AG04449 (cell line): ENCODE data around the gene PKP3.

ENCODE experiments used
- CTCF ChIA-PET: fragments of 350-600 bp; formaldehyde crosslinking; extraction: SDS; loops from one replicate; lab custom pipeline; 2021; ENCODE audit warnings: antibody characterized with exemption; lab: Yijun Ruan, JAX
- POLR2A ChIA-PET: fragments of 400-600, 350-600 bp; formaldehyde crosslinking; extraction: SDS; loops from one replicate; lab custom pipeline; 2020; ENCODE audit warnings: antibody characterized with exemption, inconsistent platforms; lab: Yijun Ruan, JAX
- DNase-seq: peaks from one replicate; pipeline ENCODE4 v3.0.0-alpha.2; 2010; ENCODE audit warnings: low read depth, low spot score
- H3K4me3 ChIP-seq: 2 replicates; pipeline ENCODE4 v1.5.1; 2011; ENCODE audit warnings: low read depth, mild to moderate bottlenecking, control low read depth, low read length
- CTCF ChIP-seq: IDR thresholded peaks from one replicate; pipeline ENCODE4 v1.5.1; 2011; ENCODE audit warnings: mild to moderate bottlenecking, moderate library complexity, low read length, control low read depth, inconsistent platforms; ENCODE audit not compliant: insufficient read depth; ENCODE audit errors: missing control alignments

PKP3 gene

GRCh38 chr11:418343-419247 is 24.6 kb downstream of the PKP3 start:
- H3K4me3 ChIP-seq: no peak overlapping the region
- DNase-seq: no peak
- TF ChIP-seq CTCF: no peak
- CTCF ChIA-PET: no interaction called here
- POLR2A ChIA-PET: no interaction called here

DNA sequence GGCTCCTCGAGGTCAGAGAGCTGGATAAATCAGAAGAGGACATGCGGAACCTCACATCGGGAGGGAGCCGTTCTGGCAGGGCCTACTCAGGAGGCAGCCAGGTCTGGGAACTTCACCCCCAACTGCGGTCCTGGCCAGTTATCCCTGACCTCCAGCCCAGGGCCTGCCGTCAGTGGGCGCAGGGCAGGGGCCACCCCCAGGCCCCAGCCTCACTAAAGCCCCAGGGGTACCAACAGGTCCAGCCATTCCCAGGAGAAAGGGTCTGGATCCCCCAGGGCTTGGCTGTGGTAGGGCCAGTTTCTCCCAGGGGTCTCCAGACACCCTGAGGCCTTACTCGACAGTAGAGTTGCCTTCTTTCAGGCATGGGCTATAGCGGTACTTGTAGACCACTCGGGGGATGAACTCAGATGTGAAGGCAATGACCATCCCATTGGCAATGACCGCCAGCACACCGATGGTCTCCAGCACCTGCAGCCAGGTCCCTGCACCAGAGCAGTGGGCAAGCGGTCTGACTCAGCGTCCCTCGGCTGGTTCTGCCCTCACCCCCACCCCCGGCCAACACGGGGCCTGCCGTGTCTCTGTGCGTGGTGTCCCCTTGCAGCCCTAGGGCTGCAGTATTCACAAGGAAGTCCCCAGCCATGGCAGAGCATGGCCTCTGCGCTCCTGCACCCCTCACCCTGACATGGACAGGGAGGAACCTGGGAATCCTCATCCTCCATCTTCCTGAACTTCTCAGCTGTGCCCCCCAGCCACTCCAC is 25.4 kb downstream of the PKP3 start:
- no peak for TF ChIP-seq CTCF
- POLR2A ChIA-PET: no interaction called here
- no peak overlapping the region for H3K4me3 ChIP-seq
- no peak for DNase-seq
- CTCF ChIA-PET: no interaction called here

DNA sequence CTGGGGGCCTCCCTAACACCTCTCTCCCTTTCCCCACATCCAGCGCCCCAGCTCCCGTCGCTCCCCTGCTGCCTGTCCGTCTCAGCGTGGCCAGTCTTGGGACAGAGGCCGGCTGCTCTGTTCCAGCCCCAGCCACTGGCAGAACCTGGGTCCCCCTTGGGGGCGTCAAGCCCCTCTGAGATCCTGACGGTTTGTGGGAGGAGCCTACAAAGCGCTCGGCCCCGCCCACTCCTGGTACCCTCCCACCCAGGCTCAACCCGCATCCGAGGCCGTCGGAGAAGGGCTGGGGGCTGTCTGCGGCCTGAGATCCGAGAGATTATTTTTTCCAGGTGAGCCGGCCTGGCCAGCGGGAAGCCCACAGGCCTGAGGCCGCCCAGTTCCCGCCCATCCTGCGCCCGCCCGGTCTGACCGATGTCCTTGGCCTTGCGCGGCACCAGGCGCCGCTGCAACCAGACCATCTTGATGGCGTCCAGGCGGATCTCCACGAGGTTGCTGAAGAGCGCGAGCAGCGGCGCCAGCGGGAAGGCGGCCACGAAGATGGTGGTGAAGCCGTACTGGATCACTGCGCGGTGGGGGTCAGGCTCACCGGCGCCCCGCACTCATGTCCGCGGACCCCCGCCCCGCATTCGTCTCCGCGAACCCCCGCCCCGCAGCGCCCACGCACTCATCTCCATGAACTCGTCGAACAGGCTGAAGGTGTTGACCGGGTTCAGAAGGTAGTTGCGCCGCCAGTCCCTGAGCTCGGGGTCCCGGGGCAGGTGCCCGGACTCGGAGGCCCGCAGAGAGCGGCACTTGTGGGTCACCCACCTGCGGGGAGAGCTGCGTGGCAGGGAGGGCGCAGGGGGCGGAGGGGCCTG is 26.3 kb downstream of the PKP3 start:
- no peak for DNase-seq

DNA sequence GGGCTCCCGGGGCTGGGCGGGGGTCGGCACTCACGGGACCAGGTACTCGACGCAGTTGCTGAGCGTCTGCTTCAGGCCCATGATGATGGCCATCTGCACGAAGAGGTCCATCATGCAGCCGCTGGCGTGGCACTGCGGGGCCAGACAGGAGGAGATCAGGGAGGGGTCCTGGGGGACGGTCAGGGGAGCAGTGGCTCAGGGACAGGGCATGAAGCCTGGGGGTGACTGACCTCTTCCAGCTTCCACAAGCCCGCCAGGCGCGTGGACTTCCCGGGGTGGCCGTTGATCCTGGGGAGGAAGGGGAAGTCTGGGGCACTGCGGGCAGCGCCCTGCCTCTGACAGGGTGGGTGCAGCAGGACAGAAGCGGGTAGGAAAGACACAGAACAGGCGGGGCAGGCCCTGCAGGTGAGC is 26.9 kb downstream of the PKP3 start:
- TF ChIP-seq CTCF: no peak
- ChIA-PET CTCF (no interaction called here), POLR2A (no interaction called here)
- no peak for DNase-seq
- no peak overlapping the region for H3K4me3 ChIP-seq

More for the DNA sequence above, 26.3 kb downstream of the PKP3 start:
- no peak overlapping the region for H3K4me3 ChIP-seq
- POLR2A ChIA-PET: no interaction called here
- TF ChIP-seq CTCF: no peak
- CTCF ChIA-PET: no interaction called here

- POLR2A ChIA-PET: no interaction called here
- TF ChIP-seq CTCF: no peak
- DNase-seq: no peak
- CTCF ChIA-PET: interaction anchor here (0.9 kb wide), 1 partner anchor 26 kb away, joined by 3 read pairs; no protein-coding TSS in a partner anchor
- H3K4me3 ChIP-seq: no peak overlapping the region
Measured at GRCh38 chr11:422249-422656, 28.2 kb downstream of the PKP3 start.
